ENCODE data around the gene LRRC4B. TPM values are rescaled to one million over a fixed set of nuclear protein-coding genes. Genes with fewer than 3 reads are reported as not detected.

LRRC4B gene
- total RNA-seq, 4 donors from 2014 or later, result 0.24 to 1.0 (median 0.81) TPM

DNA sequence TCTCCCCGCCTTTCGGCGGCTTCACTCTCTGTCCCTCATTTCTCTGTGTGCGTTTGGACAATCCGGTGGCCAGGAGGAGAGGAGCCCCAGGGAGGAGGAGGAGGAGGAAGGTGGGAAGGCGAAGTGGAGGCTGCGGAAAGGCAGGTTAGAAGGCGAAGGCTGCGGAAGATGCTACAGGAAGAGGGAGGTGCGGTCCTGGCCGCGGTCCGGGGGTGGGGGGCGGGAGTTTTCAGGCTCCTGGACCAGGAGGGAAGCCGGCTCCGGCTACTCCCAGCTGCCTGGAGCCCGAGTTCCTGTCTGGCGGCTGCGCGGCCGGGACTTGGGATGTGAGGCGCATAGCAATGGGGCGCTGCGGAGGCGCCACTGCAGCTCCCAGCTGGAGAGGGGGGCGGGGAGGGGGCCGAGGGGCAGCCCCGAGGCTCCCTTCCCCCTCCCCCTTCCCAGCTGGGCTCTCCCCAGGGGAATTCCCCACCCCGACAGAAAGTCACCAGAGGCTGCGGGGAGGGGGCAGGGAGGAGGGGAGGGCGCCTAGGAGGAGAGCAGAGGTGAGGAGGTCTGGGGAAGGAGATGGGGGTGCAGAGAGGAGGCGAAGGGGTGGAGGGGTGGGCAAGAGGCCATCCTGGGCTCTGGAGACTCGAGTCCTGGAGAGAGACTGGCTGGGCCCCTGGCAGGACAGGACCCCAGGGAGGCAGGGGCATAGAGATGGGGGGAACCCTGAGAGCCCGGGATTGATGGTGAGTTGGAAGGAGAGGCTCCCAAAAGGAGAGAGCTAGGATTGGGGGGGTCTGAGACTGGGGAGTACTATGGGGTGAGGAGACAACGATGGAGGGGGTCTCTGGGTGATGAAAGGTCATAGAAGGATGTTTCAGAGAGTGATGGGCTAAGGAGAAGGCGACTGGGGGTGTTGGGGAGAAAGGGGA lies 2.0 kb downstream of the LRRC4B start:
- TF ChIP-seq, protein P1, sequence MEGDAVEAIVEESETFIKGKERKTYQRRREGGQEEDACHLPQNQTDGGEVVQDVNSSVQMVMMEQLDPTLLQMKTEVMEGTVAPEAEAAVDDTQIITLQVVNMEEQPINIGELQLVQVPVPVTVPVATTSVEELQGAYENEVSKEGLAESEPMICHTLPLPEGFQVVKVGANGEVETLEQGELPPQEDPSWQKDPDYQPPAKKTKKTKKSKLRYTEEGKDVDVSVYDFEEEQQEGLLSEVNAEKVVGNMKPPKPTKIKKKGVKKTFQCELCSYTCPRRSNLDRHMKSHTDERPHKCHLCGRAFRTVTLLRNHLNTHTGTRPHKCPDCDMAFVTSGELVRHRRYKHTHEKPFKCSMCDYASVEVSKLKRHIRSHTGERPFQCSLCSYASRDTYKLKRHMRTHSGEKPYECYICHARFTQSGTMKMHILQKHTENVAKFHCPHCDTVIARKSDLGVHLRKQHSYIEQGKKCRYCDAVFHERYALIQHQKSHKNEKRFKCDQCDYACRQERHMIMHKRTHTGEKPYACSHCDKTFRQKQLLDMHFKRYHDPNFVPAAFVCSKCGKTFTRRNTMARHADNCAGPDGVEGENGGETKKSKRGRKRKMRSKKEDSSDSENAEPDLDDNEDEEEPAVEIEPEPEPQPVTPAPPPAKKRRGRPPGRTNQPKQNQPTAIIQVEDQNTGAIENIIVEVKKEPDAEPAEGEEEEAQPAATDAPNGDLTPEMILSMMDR (IDR thresholded peaks at IDR 0.05), result no peak
- TF ChIP-seq EP300 (IDR thresholded peaks at IDR 0.05), result no peak
- 13% methylated on average over 32 of the region's 36 CpGs for WGBS
- Histone ChIP-seq H3K4me3 (no peak overlapping the region), H3K9me3 (no peaks in the 10 kb centered on the region), H3K4me1 (peaks cover 11% of the 10 kb centered on the region), H3K27ac (no peak overlapping the region), H3K27me3 (peaks cover 95% of the 10 kb centered on the region), H3K36me3 (no peaks in the 10 kb centered on the region)
- DNase-seq (ENCODE audit: low spot score in 2 of 2), result no peak

DNA sequence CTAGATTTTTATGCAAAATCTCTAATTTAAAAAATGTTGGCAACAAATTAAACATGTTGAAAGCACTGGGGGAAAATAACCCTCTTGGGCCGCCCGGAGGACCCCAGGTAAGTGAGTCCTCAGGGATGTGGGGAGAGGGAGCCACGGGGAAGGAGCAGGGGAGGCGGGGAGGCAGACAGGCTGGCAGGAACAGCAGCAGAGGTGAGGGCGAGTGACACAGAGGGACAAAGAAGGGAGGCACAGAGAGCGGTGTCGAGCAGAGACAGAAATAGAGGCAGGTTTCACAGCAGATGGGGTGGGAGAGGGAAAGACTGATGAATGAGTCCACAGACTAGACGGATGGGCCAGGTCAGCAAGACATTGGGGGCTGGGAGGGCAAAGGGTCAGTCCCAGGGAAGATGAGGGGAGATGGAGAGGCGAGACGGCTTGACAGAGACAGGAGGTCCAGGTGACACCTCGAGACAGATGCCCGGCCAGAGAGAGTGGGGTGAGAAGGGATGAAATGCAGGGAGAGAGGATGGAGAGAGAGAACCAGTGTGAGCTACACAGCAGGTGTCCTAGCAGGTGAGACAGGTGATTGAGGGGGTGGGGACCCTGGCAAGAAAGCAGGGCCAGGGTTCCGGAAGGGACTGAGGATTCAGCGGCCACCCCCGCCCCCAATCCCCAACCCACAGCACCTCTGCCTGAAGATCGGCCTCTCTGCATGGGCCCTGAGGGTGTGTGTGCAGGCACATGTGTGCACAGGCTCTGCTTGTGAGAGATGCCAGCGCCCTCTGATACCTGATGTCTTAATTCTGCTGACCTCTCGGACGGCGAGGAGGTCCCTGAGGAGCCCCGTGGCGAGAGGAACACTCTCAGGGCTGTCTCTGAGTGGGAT lies 3.8 kb downstream of the LRRC4B start:
- peaks cover 91% of the 10 kb centered on the region for H3K27me3 ChIP-seq

DNA sequence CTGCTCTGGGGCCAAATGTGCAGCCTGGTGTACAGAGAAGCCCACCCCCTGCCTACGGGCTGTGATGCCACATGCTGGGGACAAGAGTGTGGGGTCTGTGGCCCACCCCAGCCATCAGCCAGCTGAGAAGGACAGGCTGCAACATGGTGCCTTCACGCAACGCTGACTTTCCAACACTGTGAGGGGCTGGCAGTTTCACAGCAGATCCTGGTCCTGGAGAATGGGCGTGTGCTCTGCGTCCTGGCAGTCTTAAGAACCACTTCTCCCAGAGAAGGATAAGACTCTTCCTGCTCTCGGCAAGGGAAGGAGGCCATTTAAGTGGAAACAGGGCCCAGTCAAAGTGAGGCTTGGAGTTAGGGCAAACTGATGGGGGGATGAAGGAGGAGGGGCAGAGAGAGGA lies 4.6 kb downstream of the LRRC4B start:
- peaks cover 86% of the 10 kb centered on the region for H3K27me3 ChIP-seq
- H3K36me3 ChIP-seq, result no peaks in the 10 kb centered on the region
- WGBS, result 65% methylated on average over 5 of the region's 6 CpGs
- no peaks in the 10 kb centered on the region for H3K9me3 ChIP-seq
- H3K4me3 ChIP-seq, result no peak overlapping the region
- H3K27ac ChIP-seq, result no peak overlapping the region
- TF ChIP-seq POLR2A (IDR thresholded peaks at IDR 0.05) (no peak), EP300 (IDR thresholded peaks at IDR 0.05) (no peak), POLR2AphosphoS5 (IDR thresholded peaks at IDR 0.05) (no peak)
- TF ChIP-seq, protein P1 (IDR thresholded peaks at IDR 0.05), result no peak
- H3K4me1 ChIP-seq, result peaks cover 11% of the 10 kb centered on the region
- no peak for DNase-seq (ENCODE audit: low spot score in 2 of 2)

More for the DNA sequence above, 3.8 kb downstream of the LRRC4B start:
- 56% methylated on average over 16 of the region's 22 CpGs for WGBS
- no peak for DNase-seq (ENCODE audit: low spot score in 2 of 2)
- Histone ChIP-seq H3K36me3 (no peaks in the 10 kb centered on the region), H3K9me3 (no peaks in the 10 kb centered on the region), H3K27ac (no peak overlapping the region), H3K4me1 (peaks cover 11% of the 10 kb centered on the region), H3K4me3 (no peak overlapping the region)
- TF ChIP-seq EP300 (IDR thresholded peaks at IDR 0.05) (no peak), POLR2A (IDR thresholded peaks at IDR 0.05) (no peak)

DNA sequence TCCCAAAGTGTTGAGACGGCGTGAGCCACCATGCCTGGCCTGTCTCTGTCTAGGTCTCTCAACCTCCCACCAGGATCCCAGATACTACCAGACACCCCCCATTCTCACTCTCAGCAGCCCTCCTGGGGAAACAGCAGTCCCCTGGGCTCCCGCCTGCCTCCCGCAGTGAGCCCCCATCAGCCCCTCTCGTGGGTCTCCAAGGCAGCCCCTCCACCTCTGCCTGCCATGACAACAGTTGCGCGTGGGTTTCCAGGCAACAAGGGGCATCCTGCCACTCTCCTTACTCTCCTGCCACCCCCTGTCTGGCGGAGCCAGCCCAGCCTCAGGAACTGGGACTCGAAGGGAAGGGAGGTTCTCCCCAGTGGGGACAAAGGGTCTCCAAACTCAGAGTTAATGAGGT lies 5.2 kb downstream of the LRRC4B start:
- no peaks in the 10 kb centered on the region for H3K9me3 ChIP-seq
- H3K27ac ChIP-seq, result no peak overlapping the region
- H3K4me3 ChIP-seq, result no peak overlapping the region
- no peaks in the 10 kb centered on the region for H3K36me3 ChIP-seq
- 80% methylated on average over 8 of the region's 9 CpGs for WGBS
- peaks cover 10% of the 10 kb centered on the region for H3K4me1 ChIP-seq
- H3K27me3 ChIP-seq, result peaks cover 84% of the 10 kb centered on the region
- no peak for DNase-seq (ENCODE audit: low spot score in 2 of 2)
- TF ChIP-seq, protein P1 (IDR thresholded peaks at IDR 0.05), result no peak
- no peak for TF ChIP-seq POLR2AphosphoS5 (IDR thresholded peaks at IDR 0.05)

DNA sequence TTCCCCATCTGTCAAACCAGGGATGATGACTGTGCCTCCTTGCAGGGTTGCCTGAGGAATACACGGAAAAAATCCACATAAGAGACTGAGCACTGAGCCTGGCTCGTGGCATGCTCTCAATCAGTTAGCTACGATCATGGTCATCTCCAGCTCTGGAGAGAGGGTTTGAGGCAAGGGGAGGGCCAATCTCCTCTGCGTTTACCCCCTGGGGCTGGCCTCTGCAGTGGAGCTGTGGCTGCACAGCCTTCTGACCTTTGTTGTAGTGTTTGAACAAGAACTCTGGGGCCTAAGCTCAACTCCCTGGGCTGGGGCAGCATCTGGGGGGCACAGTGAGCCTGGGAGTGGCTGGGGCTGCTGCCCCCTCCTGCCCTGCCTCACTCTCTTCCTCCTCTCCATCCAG lies 5.9 kb downstream of the LRRC4B start:
- TF ChIP-seq POLR2AphosphoS5 (IDR thresholded peaks at IDR 0.05) (no peak), EP300 (IDR thresholded peaks at IDR 0.05) (no peak), POLR2A (IDR thresholded peaks at IDR 0.05) (no peak)
- TF ChIP-seq, protein P1 (IDR thresholded peaks at IDR 0.05), result no peak
- Histone ChIP-seq H3K9me3 (no peaks in the 10 kb centered on the region), H3K27me3 (peaks cover 82% of the 10 kb centered on the region), H3K36me3 (no peaks in the 10 kb centered on the region), H3K4me3 (no peak overlapping the region), H3K27ac (no peak overlapping the region), H3K4me1 (peaks cover 3% of the 10 kb centered on the region)
- WGBS, result 57% methylated on average over 1 of the region's 4 CpGs
- DNase-seq (ENCODE audit: low spot score in 2 of 2), result no peak
